Smooth muscle cell (in vitro differentiated cells): ENCODE measurements around the gene PIGS. TPM values are rescaled to one million over a fixed set of nuclear protein-coding genes. Genes with fewer than 3 reads are reported as not detected.

Source experiments
- DNase-seq: peaks from one replicate; lab custom pipeline; 2025; ENCODE audit not compliant: unreplicated experiment; lab: John Stamatoyannopoulos, UW
- H2AFZ ChIP-seq: fragments of 200-600 bp; sonication (generic); 2 replicates; pipeline ENCODE4 v1.6.0; 2016; ENCODE audit warnings: antibody characterized with exemption, low read depth, mild to moderate bottlenecking
- H3F3A ChIP-seq: fragments of 200-600 bp; sonication (generic); 2 replicates; pipeline ENCODE4 v1.6.0; 2017; ENCODE audit warnings: antibody characterized with exemption, low read depth
- H3K27ac ChIP-seq: fragments of 200-600 bp; sonication (generic); 2 replicates; pipeline ENCODE4 v1.5.1; 2016; ENCODE audit warnings: low read depth, mild to moderate bottlenecking
- H3K27me3 ChIP-seq: fragments of 200-600 bp; sonication (generic); 2 replicates; pipeline ENCODE4 v1.6.1; 2016; ENCODE audit warnings: low read depth, mild to moderate bottlenecking
- H3K36me3 ChIP-seq: fragments of 200-600 bp; sonication (generic); 2 replicates; pipeline ENCODE4 v1.5.1; 2016; ENCODE audit warnings: low read depth
- H3K4me1 ChIP-seq: fragments of 200-600 bp; sonication (generic); 2 replicates; pipeline ENCODE4 v1.5.1; 2016; ENCODE audit warnings: low read depth
- H3K4me2 ChIP-seq: fragments of 200-600 bp; sonication (generic); 2 replicates; pipeline ENCODE4 v1.6.0; 2016; ENCODE audit warnings: mild to moderate bottlenecking
- H3K4me3 ChIP-seq: fragments of 200-600 bp; sonication (generic); 2 replicates; pipeline ENCODE4 v1.5.1; 2016; ENCODE audit warnings: mild to moderate bottlenecking
- H3K79me2 ChIP-seq: fragments of 200-600 bp; sonication (generic); 2 replicates; pipeline ENCODE4 v1.6.0; 2016; ENCODE audit warnings: low read depth, mild to moderate bottlenecking
- H3K9ac ChIP-seq: fragments of 200-600 bp; sonication (generic); 2 replicates; pipeline ENCODE4 v1.6.0; 2016; ENCODE audit warnings: low read depth
- H3K9me3 ChIP-seq: fragments of 200-600 bp; sonication (generic); replicated peaks from 2 replicates; pipeline ENCODE4 v1.5.1; 2016; ENCODE audit warnings: low read depth
- H4K20me1 ChIP-seq: fragments of 200-600 bp; sonication (generic); 2 replicates; pipeline ENCODE4 v1.6.0; 2016; ENCODE audit warnings: low read depth
- CTCF ChIP-seq: fragments of 200-600 bp; sonication (generic); IDR thresholded peaks from 2 replicates; pipeline ENCODE4 v1.5.1; 2017; ENCODE audit warnings: borderline replicate concordance, mild to moderate bottlenecking, antibody characterized with exemption; ENCODE audit not compliant: insufficient read depth, poor library complexity, severe bottlenecking
- WGBS: methylation state at CpG from one replicate; pipeline ENCODE4 v1.1.7; 2016; ENCODE audit warnings: low lambda C conversion rate; 5-methylcytosine and 5-hydroxymethylcytosine counted together
- polyA plus RNA-seq: library from polyadenylated mRNA; unstranded; fragments of >200 nt; fragmentation: Nextera tagmentation; extraction: Ambion mirVana; gene quantifications from 2 replicates; pipeline ENCODE4 v1.2.1, GENCODE V29; 2016
- total RNA-seq: library from RNA; depleted of rRNA; stranded (reverse); fragments of >200 nt; gene quantifications from 2 replicates; pipeline ENCODE4 v1.2.3, GENCODE V29; 2014

PIGS gene
- total and polyA plus RNA-seq, 2 experiments from 2014 or later: 61.3 to 69.2 TPM

- no peak for DNase-seq
- H3F3A ChIP-seq: no peaks in the 10 kb centered on the region
- H3K27me3 ChIP-seq: no peaks in the 10 kb centered on the region
- H2AFZ ChIP-seq: no peak overlapping the region
- no peaks in the 10 kb centered on the region for H3K79me2 ChIP-seq
- H3K36me3 ChIP-seq: peaks cover 33% of the 10 kb centered on the region
- TF ChIP-seq CTCF: no peak
- H4K20me1 ChIP-seq: no peaks in the 10 kb centered on the region
- no peak overlapping the region for H3K4me3 ChIP-seq
- H3K9me3 ChIP-seq: no peaks in the 10 kb centered on the region
- no peak overlapping the region for H3K27ac ChIP-seq
- 95% methylated on average over 4 of the region's 4 CpGs for WGBS
- no peak overlapping the region for H3K9ac ChIP-seq
- H3K4me1 ChIP-seq: no peaks in the 10 kb centered on the region
- H3K4me2 ChIP-seq: no peak overlapping the region
Observed at GRCh38 chr17:28615260-28615940, 44.1 kb upstream of the PIGS start.

GRCh38 chr17:28613931-28614381 lies 42.6 kb upstream of the PIGS start, which contains the start of gene RSKR:
Gene RSKR (minus strand): TSS chr17:28614185. CDS start chr17:28614161, 24 bp downstream.
- no peaks in the 10 kb centered on the region for H3K9me3 ChIP-seq
- H3K4me3 ChIP-seq: no peak within 1 kb of the TSS
- peaks cover 19% of the 10 kb centered on the region for H3K36me3 ChIP-seq
- no peak for DNase-seq
- TF ChIP-seq CTCF: no peak
- WGBS: 95% methylated on average over 5 of the region's 5 CpGs
- H3K4me2 ChIP-seq: no peak within 1 kb of the TSS
- H3K79me2 ChIP-seq: no peaks in the 10 kb centered on the region
- H2AFZ ChIP-seq: no peak within 1 kb of the TSS
- H3F3A ChIP-seq: no peaks in the 10 kb centered on the region
- no peak within 1 kb of the TSS for H3K9ac ChIP-seq
- no peaks in the 10 kb centered on the region for H3K4me1 ChIP-seq
- no peaks in the 10 kb centered on the region for H3K27me3 ChIP-seq
- H3K27ac ChIP-seq: no peak within 1 kb of the TSS
- no peaks in the 10 kb centered on the region for H4K20me1 ChIP-seq

GRCh38 chr17:28612936-28613872 lies 41.9 kb upstream of the PIGS start:
- H4K20me1 ChIP-seq: no peaks in the 10 kb centered on the region
- no peaks in the 10 kb centered on the region for H3K27me3 ChIP-seq
- WGBS: 91% methylated on average over 6 of the region's 6 CpGs
- peaks cover 13% of the 10 kb centered on the region for H3K36me3 ChIP-seq
- no peak overlapping the region for H3K9ac ChIP-seq
- DNase-seq: no peak
- no peak overlapping the region for H3K4me3 ChIP-seq
- H3F3A ChIP-seq: no peaks in the 10 kb centered on the region
- TF ChIP-seq CTCF: peak; percentile 56
- no peaks in the 10 kb centered on the region for H3K4me1 ChIP-seq
- no peaks in the 10 kb centered on the region for H3K9me3 ChIP-seq
- no peak overlapping the region for H3K4me2 ChIP-seq
- no peak overlapping the region for H3K27ac ChIP-seq
- H2AFZ ChIP-seq: no peak overlapping the region
- H3K79me2 ChIP-seq: no peaks in the 10 kb centered on the region
